ENCODE results near the gene LDAH.

DNA sequence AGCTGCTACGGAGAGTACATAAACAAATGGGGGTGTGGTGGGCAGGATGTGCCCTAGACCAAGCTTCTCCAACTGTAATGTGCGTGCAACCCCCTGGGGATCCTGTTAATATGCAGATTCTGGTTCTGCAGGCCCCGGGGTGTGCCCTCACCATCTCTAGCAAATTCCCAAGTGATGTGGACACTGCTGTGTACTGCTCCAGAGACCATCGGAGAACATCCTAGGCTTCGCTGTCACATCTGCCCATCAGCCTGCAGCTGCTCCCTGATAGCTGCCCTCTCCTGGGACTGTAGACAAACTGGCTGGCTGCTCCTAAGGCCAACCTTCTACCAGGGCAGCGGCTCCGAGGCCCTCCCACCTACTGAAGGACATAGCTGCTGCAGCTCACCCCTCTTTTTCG, 175.2 kb downstream of the LDAH start:
- TF ChIP-seq, protein P1, sequence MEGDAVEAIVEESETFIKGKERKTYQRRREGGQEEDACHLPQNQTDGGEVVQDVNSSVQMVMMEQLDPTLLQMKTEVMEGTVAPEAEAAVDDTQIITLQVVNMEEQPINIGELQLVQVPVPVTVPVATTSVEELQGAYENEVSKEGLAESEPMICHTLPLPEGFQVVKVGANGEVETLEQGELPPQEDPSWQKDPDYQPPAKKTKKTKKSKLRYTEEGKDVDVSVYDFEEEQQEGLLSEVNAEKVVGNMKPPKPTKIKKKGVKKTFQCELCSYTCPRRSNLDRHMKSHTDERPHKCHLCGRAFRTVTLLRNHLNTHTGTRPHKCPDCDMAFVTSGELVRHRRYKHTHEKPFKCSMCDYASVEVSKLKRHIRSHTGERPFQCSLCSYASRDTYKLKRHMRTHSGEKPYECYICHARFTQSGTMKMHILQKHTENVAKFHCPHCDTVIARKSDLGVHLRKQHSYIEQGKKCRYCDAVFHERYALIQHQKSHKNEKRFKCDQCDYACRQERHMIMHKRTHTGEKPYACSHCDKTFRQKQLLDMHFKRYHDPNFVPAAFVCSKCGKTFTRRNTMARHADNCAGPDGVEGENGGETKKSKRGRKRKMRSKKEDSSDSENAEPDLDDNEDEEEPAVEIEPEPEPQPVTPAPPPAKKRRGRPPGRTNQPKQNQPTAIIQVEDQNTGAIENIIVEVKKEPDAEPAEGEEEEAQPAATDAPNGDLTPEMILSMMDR (IDR thresholded peaks at IDR 0.05): no peak
- TF ChIP-seq ZFX (IDR thresholded peaks at IDR 0.05; ENCODE audit: borderline replicate concordance): no peak
